ENCODE results near the gene FRA10AC1.

Gene FRA10AC1

DNA sequence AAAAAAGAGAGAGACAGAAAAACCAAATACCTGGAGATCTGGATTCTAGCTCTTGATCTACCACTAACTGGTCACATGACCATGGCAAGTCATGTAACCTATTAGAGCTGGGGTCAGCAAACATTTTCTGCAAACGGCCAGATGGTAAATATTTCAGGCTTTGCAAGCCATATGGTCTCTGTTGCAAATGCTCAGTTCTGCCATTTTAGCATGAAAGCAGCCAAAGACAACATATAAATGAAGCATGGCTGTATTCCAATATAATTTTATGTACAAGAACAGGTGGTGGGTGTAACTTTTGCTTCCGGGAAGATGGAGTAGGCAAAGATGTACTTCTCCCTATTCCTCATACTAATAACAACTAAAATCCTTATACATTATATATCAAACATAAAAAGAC, 6.7 kb downstream of the FRA10AC1 start:
- no peak overlapping the region for H3K4me3 ChIP-seq (ENCODE audit: low read length)
- no peaks in the 10 kb centered on the region for H3K9me3 ChIP-seq (ENCODE audit: low read length)
- peaks cover 10% of the 10 kb centered on the region for H3K4me1 ChIP-seq (ENCODE audit: insufficient read depth, low read length)
- H3K36me3 ChIP-seq (ENCODE audit: insufficient read depth, low read length): peaks cover 46% of the 10 kb centered on the region
- H2AFZ ChIP-seq (ENCODE audit: low read depth, low read length): no peak overlapping the region
- no peaks in the 10 kb centered on the region for H3K27me3 ChIP-seq (ENCODE audit: insufficient read depth, low read length)

GRCh38 chr10:93687737-93688136, 14.7 kb downstream of the FRA10AC1 start:
- no peak overlapping the region for H3K4me3 ChIP-seq (ENCODE audit: low read length)
- no peaks in the 10 kb centered on the region for H3K27me3 ChIP-seq (ENCODE audit: insufficient read depth, low read length)
- peaks cover 12% of the 10 kb centered on the region for H3K36me3 ChIP-seq (ENCODE audit: insufficient read depth, low read length)
- no peaks in the 10 kb centered on the region for H3K9me3 ChIP-seq (ENCODE audit: low read length)
- H2AFZ ChIP-seq (ENCODE audit: low read depth, low read length): no peak overlapping the region
- no peaks in the 10 kb centered on the region for H3K4me1 ChIP-seq (ENCODE audit: insufficient read depth, low read length)

GRCh38 chr10:93680412-93681047, 21.9 kb downstream of the FRA10AC1 start:
- Histone ChIP-seq H3K9me3 (ENCODE audit: low read length) (no peaks in the 10 kb centered on the region), H2AFZ (ENCODE audit: low read depth, low read length) (no peak overlapping the region), H3K4me3 (ENCODE audit: low read length) (no peak overlapping the region), H3K27me3 (ENCODE audit: insufficient read depth, low read length) (no peaks in the 10 kb centered on the region), H3K36me3 (ENCODE audit: insufficient read depth, low read length) (peaks cover 16% of the 10 kb centered on the region), H3K4me1 (ENCODE audit: insufficient read depth, low read length) (no peaks in the 10 kb centered on the region)

- Histone ChIP-seq H3K9me3 (ENCODE audit: low read length) (no peaks in the 10 kb centered on the region), H3K4me3 (ENCODE audit: low read length) (no peak overlapping the region), H2AFZ (ENCODE audit: low read depth, low read length) (no peak overlapping the region), H3K4me1 (ENCODE audit: insufficient read depth, low read length) (no peaks in the 10 kb centered on the region), H3K36me3 (ENCODE audit: insufficient read depth, low read length) (peaks cover 26% of the 10 kb centered on the region), H3K27me3 (ENCODE audit: insufficient read depth, low read length) (no peaks in the 10 kb centered on the region)
Measured at GRCh38 chr10:93678805-93679587, 23.4 kb downstream of the FRA10AC1 start.

DNA sequence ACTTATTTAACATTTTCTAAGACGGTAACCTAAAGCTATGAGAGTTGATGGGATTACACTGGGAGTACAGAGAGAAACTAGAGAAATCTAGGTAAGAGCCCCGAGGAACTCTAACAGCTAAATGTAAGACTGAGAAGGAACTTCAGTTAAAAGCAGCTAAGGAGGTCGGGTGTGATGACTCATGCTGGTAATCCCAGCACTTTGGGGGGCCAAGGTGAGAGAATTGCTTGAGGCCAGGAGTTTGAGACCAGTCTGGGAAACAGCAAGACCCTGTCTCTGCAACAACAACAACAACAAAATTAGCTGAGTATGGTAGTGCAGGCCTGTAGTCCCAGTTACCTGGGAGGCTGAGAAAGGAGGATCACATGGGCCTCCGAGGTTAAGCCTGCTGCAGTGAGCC, 24.0 kb downstream of the FRA10AC1 start:
- no peak overlapping the region for H2AFZ ChIP-seq (ENCODE audit: low read depth, low read length)
- H3K4me1 ChIP-seq (ENCODE audit: insufficient read depth, low read length): no peaks in the 10 kb centered on the region
- H3K27me3 ChIP-seq (ENCODE audit: insufficient read depth, low read length): no peaks in the 10 kb centered on the region
- H3K9me3 ChIP-seq (ENCODE audit: low read length): no peaks in the 10 kb centered on the region
- no peak overlapping the region for H3K4me3 ChIP-seq (ENCODE audit: low read length)
- peaks cover 28% of the 10 kb centered on the region for H3K36me3 ChIP-seq (ENCODE audit: insufficient read depth, low read length)

- no peak overlapping the region for H3K4me3 ChIP-seq (ENCODE audit: low read length)
- H2AFZ ChIP-seq (ENCODE audit: low read depth, low read length): no peak overlapping the region
- peaks cover 50% of the 10 kb centered on the region for H3K36me3 ChIP-seq (ENCODE audit: insufficient read depth, low read length)
- H3K27me3 ChIP-seq (ENCODE audit: insufficient read depth, low read length): no peaks in the 10 kb centered on the region
- H3K9me3 ChIP-seq (ENCODE audit: low read length): no peaks in the 10 kb centered on the region
- H3K4me1 ChIP-seq (ENCODE audit: insufficient read depth, low read length): no peaks in the 10 kb centered on the region
Measured at GRCh38 chr10:93673791-93674190, 28.6 kb downstream of the FRA10AC1 start.

- Histone ChIP-seq H3K4me1 (ENCODE audit: insufficient read depth, low read length) (no peaks in the 10 kb centered on the region), H3K27me3 (ENCODE audit: insufficient read depth, low read length) (no peaks in the 10 kb centered on the region), H3K9me3 (ENCODE audit: low read length) (no peaks in the 10 kb centered on the region), H3K4me3 (ENCODE audit: low read length) (no peak overlapping the region), H2AFZ (ENCODE audit: low read depth, low read length) (no peak overlapping the region), H3K36me3 (ENCODE audit: insufficient read depth, low read length) (peaks cover 49% of the 10 kb centered on the region)
Measured at GRCh38 chr10:93672890-93673289, 29.5 kb downstream of the FRA10AC1 start.

- peaks cover 2% of the 10 kb centered on the region for H3K9me3 ChIP-seq (ENCODE audit: low read length)
- H3K4me3 ChIP-seq (ENCODE audit: low read length): no peak overlapping the region
- peaks cover 54% of the 10 kb centered on the region for H3K36me3 ChIP-seq (ENCODE audit: insufficient read depth, low read length)
- no peaks in the 10 kb centered on the region for H3K4me1 ChIP-seq (ENCODE audit: insufficient read depth, low read length)
- no peaks in the 10 kb centered on the region for H3K27me3 ChIP-seq (ENCODE audit: insufficient read depth, low read length)
- H2AFZ ChIP-seq (ENCODE audit: low read depth, low read length): no peak overlapping the region
Measured at GRCh38 chr10:93672022-93672678, 30.2 kb downstream of the FRA10AC1 start.

GRCh38 chr10:93671042-93671441, 31.4 kb downstream of the FRA10AC1 start:
- no peak overlapping the region for H3K4me3 ChIP-seq (ENCODE audit: low read length)
- peaks cover 58% of the 10 kb centered on the region for H3K36me3 ChIP-seq (ENCODE audit: insufficient read depth, low read length)
- no peaks in the 10 kb centered on the region for H3K4me1 ChIP-seq (ENCODE audit: insufficient read depth, low read length)

DNA sequence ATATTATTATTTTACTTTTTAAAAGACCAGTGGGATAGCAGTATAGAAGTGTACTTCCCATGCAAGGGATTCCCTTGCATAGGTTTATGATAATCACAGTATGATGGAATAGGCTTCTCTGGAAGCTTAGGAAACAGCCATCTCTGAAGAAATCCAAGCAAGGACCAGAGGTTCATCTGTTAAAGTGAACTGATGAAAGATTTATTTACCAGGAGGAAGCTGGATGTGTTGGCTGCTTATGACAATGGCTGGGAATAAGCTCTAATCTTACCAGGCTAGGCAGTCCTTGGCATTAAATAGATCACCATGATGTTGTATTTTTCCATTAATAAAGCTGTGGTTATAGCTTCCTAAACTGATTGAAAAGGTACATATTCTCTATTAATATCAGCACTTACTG, 32.0 kb downstream of the FRA10AC1 start:
- Histone ChIP-seq H3K4me1 (ENCODE audit: insufficient read depth, low read length) (no peaks in the 10 kb centered on the region), H3K4me3 (ENCODE audit: low read length) (no peak overlapping the region), H2AFZ (ENCODE audit: low read depth, low read length) (no peak overlapping the region), H3K9me3 (ENCODE audit: low read length) (peaks cover 2% of the 10 kb centered on the region), H3K27me3 (ENCODE audit: insufficient read depth, low read length) (no peaks in the 10 kb centered on the region), H3K36me3 (ENCODE audit: insufficient read depth, low read length) (peaks cover 57% of the 10 kb centered on the region)

More at GRCh38 chr10:93671042-93671441, 31.4 kb downstream of the FRA10AC1 start:
- H3K27me3 ChIP-seq (ENCODE audit: insufficient read depth, low read length): no peaks in the 10 kb centered on the region
- peaks cover 2% of the 10 kb centered on the region for H3K9me3 ChIP-seq (ENCODE audit: low read length)
- H2AFZ ChIP-seq (ENCODE audit: low read depth, low read length): no peak overlapping the region

- H3K27me3 ChIP-seq (ENCODE audit: insufficient read depth, low read length): no peaks in the 10 kb centered on the region
- H2AFZ ChIP-seq (ENCODE audit: low read depth, low read length): no peak overlapping the region
- peaks cover 45% of the 10 kb centered on the region for H3K36me3 ChIP-seq (ENCODE audit: insufficient read depth, low read length)
- peaks cover 2% of the 10 kb centered on the region for H3K9me3 ChIP-seq (ENCODE audit: low read length)
- no peak overlapping the region for H3K4me3 ChIP-seq (ENCODE audit: low read length)
- no peaks in the 10 kb centered on the region for H3K4me1 ChIP-seq (ENCODE audit: insufficient read depth, low read length)
Measured at GRCh38 chr10:93667795-93668194, 34.6 kb downstream of the FRA10AC1 start.

DNA sequence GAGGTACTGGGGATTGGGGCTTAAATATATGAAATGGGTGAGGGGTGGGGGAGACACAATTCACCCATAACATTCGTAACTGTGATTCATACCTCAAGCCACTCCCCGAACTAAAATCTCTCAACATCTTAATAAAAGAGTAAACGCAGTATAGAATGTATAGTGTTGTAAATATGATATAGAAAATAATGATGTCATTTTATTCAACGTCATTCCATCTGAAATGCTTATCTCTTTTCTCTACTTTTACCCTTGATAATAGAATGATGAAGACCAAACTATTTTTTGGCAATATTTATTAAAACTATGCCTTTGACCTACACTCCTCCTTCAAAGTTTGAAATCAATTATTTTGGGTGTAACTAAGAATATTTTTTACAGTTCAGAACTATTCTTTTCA, 36.4 kb downstream of the FRA10AC1 start:
- no peaks in the 10 kb centered on the region for H3K4me1 ChIP-seq (ENCODE audit: insufficient read depth, low read length)
- H3K27me3 ChIP-seq (ENCODE audit: insufficient read depth, low read length): no peaks in the 10 kb centered on the region
- H3K36me3 ChIP-seq (ENCODE audit: insufficient read depth, low read length): peaks cover 40% of the 10 kb centered on the region
- H3K9me3 ChIP-seq (ENCODE audit: low read length): peaks cover 2% of the 10 kb centered on the region
- no peak overlapping the region for H2AFZ ChIP-seq (ENCODE audit: low read depth, low read length)
- no peak overlapping the region for H3K4me3 ChIP-seq (ENCODE audit: low read length)

DNA sequence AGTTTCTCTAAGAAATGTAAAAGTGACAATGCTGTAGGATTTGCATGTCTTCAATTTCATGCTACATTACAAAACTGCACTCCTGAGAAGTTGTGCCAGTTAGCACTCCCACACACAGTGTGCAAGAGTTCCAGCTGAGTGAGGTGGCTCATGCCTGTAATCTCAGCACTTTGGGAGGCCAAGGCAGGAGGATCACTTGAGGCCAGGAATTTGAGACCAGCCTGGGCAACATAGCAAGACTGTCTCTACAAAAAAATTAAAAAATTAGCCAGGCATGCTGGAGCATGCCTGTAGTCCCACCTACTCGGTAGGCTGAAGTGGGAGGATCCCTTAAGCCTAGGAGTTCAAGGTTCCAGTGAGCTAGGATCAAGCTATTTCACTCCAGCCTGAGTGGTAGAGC, 44.6 kb downstream of the FRA10AC1 start:
- Histone ChIP-seq H3K9me3 (ENCODE audit: low read length) (no peaks in the 10 kb centered on the region), H3K4me3 (ENCODE audit: low read length) (no peak overlapping the region), H3K27me3 (ENCODE audit: insufficient read depth, low read length) (no peaks in the 10 kb centered on the region)

More for the DNA sequence above, 44.6 kb downstream of the FRA10AC1 start:
- no peaks in the 10 kb centered on the region for H3K36me3 ChIP-seq (ENCODE audit: insufficient read depth, low read length)
- H2AFZ ChIP-seq (ENCODE audit: low read depth, low read length): no peak overlapping the region
- no peaks in the 10 kb centered on the region for H3K4me1 ChIP-seq (ENCODE audit: insufficient read depth, low read length)
